GM21737 (cell line): ENCODE results near the gene OR52D1.

Source experiments
- ATAC-seq: cut with Tn5 transposase; IDR thresholded peaks from one replicate; pipeline ENCODE4 v1.9.1; 2021; ENCODE audit warnings: mild to moderate bottlenecking, moderate library complexity; ENCODE audit not compliant: unreplicated experiment

OR52D1 gene

DNA sequence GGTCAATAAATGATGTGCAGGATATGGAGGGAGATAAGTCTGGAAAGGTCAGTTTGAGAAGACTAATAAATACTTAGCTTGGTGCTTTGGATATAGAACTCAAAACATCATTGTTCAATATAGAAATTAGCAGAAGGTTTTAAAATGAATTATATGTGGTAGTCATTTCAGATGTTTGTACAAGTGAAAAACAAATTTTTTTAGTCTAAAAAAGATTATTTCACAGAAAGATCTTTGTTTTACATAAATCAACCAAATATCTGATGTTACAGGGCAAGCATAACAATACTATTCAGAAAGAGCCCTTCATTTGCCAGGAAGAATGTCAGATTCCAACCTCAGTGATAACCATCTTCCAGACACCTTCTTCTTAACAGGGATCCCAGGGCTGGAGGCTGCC lies at the start of gene OR52D1:
OR52D1 (plus strand) TSS at position 301 of the 400 bp plus-strand sequence; CDS start at position 323, 22 bp downstream.
- ATAC-seq, result no peak

- no peak for ATAC-seq
Observed at GRCh38 chr11:5441414-5441813, 47.1 kb upstream of the OR52D1 start, which contains the start of gene OR51I1. TSS of gene OR51I1 (minus strand) at chr11:5441514. CDS start at chr11:5441514, 0 bp downstream.

- no peak for ATAC-seq
Observed at GRCh38 chr11:5443835-5444393, 44.6 kb upstream of the OR52D1 start.

- ATAC-seq, result no peak
Observed at GRCh38 chr11:5449023-5449422, 39.5 kb upstream of the OR52D1 start, which contains the start of gene OR51I2. TSS of gene OR51I2 (plus strand) at chr11:5449323. CDS start at chr11:5453489, 4,166 bp downstream.

GRCh38 chr11:5449432-5449831 lies 39.1 kb upstream of the OR52D1 start:
- no peak for ATAC-seq

GRCh38 chr11:5460983-5461621 lies 27.4 kb upstream of the OR52D1 start:
- no peak for ATAC-seq

GRCh38 chr11:5467527-5467926 lies 21.0 kb upstream of the OR52D1 start:
- no peak for ATAC-seq

GRCh38 chr11:5473921-5474320 lies 14.6 kb upstream of the OR52D1 start:
- no peak for ATAC-seq

DNA sequence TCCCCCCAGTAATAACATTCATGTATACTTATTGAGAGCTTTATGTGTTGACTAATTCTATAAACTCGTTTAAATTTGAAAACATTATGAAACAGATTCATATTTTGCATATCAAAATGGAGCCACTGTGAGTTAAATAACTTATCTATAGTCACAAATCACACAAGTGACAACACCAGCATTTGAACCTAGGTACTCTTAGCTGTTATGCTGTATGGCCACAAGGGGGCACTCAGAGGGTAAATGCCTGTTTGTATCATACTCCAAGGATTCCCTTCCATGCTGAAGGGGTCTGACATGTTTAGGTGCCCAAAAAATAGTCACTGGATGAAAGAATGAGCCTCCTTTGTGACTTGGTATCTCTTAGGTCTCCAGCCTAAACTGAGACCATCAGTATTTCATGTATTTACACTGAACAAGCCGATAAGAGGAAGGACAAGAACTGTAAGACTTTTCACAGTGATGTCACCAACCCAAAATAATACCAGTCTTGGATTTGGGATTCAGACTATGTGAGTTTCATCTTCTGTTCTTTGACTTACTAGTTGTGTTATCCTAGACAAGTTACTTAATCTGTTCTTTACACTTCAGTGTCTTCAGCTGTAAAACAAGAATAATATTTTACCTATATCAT lies 12.2 kb upstream of the OR52D1 start:
- peak; percentile 81 for ATAC-seq

GRCh38 chr11:5486003-5486402 lies 2.5 kb upstream of the OR52D1 start:
- no peak for ATAC-seq

GRCh38 chr11:5486421-5486820 lies 2.1 kb upstream of the OR52D1 start:
- no peak for ATAC-seq

- ATAC-seq, result no peak
Observed at GRCh38 chr11:5488798-5489399, 414 bp downstream of the OR52D1 start.

DNA sequence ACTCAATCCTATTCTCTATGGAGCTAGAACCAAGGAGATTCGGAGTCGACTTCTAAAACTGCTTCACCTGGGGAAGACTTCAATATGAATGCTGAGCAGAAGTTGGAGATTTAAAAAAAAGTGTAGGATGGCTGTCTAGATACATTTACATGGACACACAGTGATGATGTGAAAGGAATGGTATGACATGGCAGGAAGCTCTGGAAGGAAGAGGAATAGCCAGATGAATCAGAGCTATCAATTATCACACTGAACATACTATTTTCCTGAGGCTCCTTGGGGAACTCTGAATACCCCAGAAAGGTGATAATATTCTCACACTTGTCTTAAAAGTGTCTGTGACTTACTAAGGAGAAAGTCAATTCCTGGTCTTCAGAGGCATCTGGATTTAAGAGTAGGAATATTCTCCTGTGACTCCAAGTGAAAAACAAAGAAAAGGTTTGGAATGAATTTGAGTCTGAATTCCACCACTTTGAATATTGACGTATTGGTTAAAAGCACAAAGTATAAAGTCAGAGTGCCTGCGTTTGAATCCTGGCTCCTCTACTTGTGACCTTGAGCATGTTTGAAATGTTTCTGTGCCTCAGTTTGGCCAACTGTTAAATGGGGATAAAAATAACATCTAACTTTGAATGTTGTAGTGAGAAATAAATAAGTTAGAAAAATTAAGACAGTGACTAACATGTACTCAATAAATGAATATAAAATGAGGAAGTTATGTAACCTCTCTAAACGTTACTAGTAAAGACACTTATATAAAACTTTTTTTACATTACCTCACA lies 1.3 kb downstream of the OR52D1 start:
- no peak for ATAC-seq

GRCh38 chr11:5499671-5500070 lies 11.2 kb downstream of the OR52D1 start:
- ATAC-seq, result no peak

DNA sequence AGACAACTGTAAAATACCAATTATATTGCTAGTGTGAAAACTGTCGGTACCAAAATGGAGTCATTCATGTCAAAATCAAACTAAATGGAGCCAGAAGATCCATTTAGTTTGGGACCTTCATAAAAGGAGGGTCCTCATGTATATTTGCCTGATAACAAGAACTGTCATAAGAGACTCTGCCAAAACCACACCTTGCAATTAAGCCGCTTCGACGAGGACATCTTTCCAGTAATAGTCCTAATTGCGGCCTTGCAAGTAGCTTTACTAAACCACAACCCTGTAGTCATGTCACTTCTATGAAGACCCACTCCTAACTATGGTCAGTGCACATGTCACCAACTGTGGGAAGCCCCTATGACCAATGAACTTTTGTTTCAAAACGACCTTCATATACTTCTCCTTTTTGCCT lies 11.9 kb downstream of the OR52D1 start:
- ATAC-seq, result no peak

DNA sequence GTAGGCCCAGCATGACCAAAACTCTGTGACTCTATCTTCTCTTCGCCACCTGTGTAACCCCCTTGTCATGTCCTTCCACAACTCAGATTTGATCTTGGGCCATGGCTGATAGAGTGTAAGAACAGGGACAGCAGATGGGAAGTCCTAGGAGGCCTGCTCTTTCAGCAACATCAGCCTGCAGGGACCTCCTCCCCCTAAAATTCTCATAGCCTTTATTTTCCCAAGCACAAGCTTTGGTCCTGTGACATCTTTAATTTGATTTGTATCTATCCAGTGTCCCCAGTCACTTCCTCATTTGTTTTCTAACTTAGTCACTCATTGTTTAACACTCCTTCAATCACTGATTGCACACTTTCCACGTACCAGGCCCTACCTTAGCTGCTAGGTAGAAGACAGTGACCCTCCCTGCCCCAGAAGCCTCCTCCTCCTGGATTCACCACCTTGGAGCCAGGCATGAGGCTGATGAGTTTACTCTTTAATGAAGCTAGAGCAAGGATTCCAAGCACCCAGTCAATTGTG lies 16.0 kb downstream of the OR52D1 start:
- ATAC-seq, result no peak

GRCh38 chr11:5505363-5506048 lies 17.0 kb downstream of the OR52D1 start:
- no peak for ATAC-seq

DNA sequence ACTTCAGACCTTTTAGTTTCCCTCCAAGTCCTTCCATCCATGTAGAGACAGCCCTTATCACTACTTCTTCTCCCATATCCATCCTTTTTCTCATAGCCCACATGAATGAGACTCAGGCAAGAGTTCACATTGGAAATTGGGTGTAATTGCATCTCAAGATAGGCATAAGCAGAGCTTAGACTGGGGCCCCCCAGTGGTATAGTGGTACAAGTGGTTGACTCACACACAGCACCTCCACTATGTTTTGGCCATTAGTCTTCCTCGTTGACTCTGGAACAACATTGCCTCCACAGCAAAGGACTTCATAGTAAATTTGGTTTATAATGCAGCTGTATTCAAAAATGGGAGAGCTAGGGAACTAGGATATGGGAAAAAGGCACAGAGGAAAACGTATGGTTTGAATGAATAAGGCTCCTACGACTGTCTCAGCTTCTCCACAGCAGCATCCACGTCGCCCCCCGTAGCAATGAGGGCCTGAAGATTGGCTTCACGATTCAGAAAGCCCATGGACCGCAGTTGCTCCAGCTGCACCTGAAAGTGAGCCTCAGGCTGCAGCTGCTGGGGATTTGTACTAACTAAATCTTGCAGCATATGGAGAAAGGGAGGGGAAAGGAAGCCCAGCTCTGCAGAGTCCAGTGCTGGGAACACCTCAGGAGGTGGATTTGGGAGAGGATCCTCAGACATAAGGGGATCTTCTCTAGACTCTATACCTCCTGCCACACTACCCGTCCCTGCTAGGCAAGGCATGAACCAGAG lies 18.9 kb downstream of the OR52D1 start:
- no peak for ATAC-seq

DNA sequence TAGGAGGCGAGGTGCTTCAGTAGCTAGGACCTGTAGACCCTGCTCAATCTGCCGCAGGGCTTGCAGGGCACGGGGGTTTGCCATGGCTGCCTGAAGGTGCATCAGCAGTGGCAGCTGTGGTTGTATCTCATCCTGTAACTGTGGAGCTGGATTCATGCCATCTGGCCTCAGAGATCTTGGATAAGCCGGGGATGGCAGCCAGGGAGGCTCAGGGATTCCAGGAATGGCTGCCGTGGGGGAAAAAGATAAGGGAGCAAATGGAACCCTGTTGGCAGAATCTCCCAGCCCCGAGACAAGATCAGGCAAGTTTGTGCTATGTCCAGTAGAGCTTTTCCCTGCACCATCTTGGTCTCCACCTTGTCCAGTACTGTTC lies 19.4 kb downstream of the OR52D1 start:
- ATAC-seq, result no peak

DNA sequence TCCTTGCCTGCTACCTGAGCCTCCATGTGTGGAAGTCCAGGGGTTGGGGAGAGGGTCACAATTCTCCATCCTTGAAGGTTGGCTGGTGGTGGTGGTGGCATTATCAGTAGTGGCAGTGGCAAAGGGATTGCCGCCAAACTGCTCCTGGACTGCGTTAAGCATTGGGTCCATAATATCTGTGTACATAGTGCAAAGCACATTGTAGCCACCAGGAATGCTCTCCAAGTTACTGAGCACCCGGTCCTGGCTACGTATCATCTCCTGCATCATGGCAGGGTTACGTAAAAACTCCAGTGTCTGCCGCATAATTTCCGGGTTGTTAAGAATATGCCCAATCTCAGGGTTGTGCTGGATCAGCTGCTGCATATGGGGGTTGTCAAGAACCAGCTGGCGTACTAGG lies 20.1 kb downstream of the OR52D1 start:
- no peak for ATAC-seq
